Keratinocyte (primary cell): Measurements from ENCODE around the gene RNF166. TPM values are rescaled to one million over a fixed set of nuclear protein-coding genes. Genes with fewer than 3 reads are reported as not detected.

Experiments used
- DNase-seq: peaks from one replicate; pipeline ENCODE4 v3.0.0-alpha.2; 2011; ENCODE audit warnings: low read depth, missing footprints, low spot score
- FAIRE-seq: peaks from 2 replicates; lab custom pipeline; 2011; peaks lifted over from hg19 to GRCh38; lab: Jason Lieb, UNC
- H2AFZ ChIP-seq: 2 replicates; pipeline ENCODE4 v1.6.0; 2012; ENCODE audit warnings: low read length, control low read depth, inconsistent platforms; ENCODE audit not compliant: control insufficient read depth
- H3K27ac ChIP-seq: 2 replicates; pipeline ENCODE4 v1.5.1; 2011; ENCODE audit warnings: low read length; ENCODE audit not compliant: control insufficient read depth, insufficient read depth
- H3K27me3 ChIP-seq: 3 replicates; pipeline ENCODE4 v1.6.0; 2011; ENCODE audit warnings: low read length; ENCODE audit not compliant: control insufficient read depth, insufficient read depth; ENCODE audit errors: extremely low read depth
- H3K36me3 ChIP-seq, 2 experiments: 2 replicates in 1 of 2; 3 replicates in 1 of 2; pipeline ENCODE4 v1.5.1; 2011; ENCODE audit warnings: low read length in 2 of 2, mild to moderate bottlenecking in 1 of 2; ENCODE audit not compliant: control insufficient read depth in 2 of 2, insufficient read depth in 2 of 2; ENCODE audit errors: extremely low read depth in 1 of 2
- H3K4me1 ChIP-seq: 3 replicates; pipeline ENCODE4 v1.5.1; 2011; ENCODE audit warnings: low read length; ENCODE audit not compliant: control insufficient read depth, insufficient read depth; ENCODE audit errors: extremely low read depth
- H3K4me2 ChIP-seq: 3 replicates; pipeline ENCODE4 v1.6.0; 2011; ENCODE audit warnings: low read depth, low read length; ENCODE audit not compliant: control insufficient read depth, insufficient read depth; ENCODE audit errors: extremely low read depth
- H3K4me3 ChIP-seq, 3 experiments: fragments of 200-600 bp in 1 of 3; sonication (generic) in 1 of 3; 2 replicates in 2 of 3; 3 replicates in 1 of 3; pipeline ENCODE4 v1.5.1; 2011 to 2016; ENCODE audit warnings: low read length in 3 of 3, mild to moderate bottlenecking in 3 of 3, control low read depth in 2 of 3, inconsistent platforms in 1 of 3, low read depth in 1 of 3, mixed read lengths in 1 of 3, mixed run types in 1 of 3, moderate library complexity in 1 of 3; ENCODE audit not compliant: control insufficient read depth in 2 of 3, insufficient read depth in 2 of 3; ENCODE audit errors: extremely low read depth in 1 of 3
- H3K79me2 ChIP-seq: 2 replicates; pipeline ENCODE4 v1.6.0; 2012; ENCODE audit warnings: low read length; ENCODE audit not compliant: control insufficient read depth, insufficient read depth
- H3K9ac ChIP-seq: 3 replicates; pipeline ENCODE4 v1.6.0; 2011; ENCODE audit warnings: low read length; ENCODE audit not compliant: control insufficient read depth, insufficient read depth; ENCODE audit errors: extremely low read depth
- H3K9me1 ChIP-seq: 3 replicates; pipeline ENCODE4 v1.6.0; 2011; ENCODE audit warnings: low read length; ENCODE audit not compliant: control insufficient read depth, insufficient read depth; ENCODE audit errors: extremely low read depth
- H3K9me3 ChIP-seq: 2 replicates; pipeline ENCODE4 v1.5.1; 2012; ENCODE audit warnings: low read depth, low read length; ENCODE audit not compliant: control insufficient read depth
- H4K20me1 ChIP-seq: 3 replicates; pipeline ENCODE4 v1.6.0; 2011; ENCODE audit warnings: low read length; ENCODE audit not compliant: control insufficient read depth, insufficient read depth; ENCODE audit errors: extremely low read depth
- CTCF ChIP-seq, 3 experiments: IDR thresholded peaks in 1 of 3; conservative IDR thresholded peaks in 1 of 3; optimal IDR thresholded peaks in 1 of 3; 2 replicates in 2 of 3; 3 replicates in 1 of 3; pipeline versions ENCODE3 to v1.5.1; 2011; ENCODE audit warnings: low read length in 3 of 3, mild to moderate bottlenecking in 3 of 3, moderate library complexity in 2 of 3, control low read depth in 1 of 3, inconsistent platforms in 1 of 3; ENCODE audit not compliant: insufficient read depth in 2 of 3; ENCODE audit errors: extremely low read depth in 1 of 3
- EZH2 ChIP-seq: IDR thresholded peaks from one replicate; pipeline ENCODE4 v1.6.1; 2012; ENCODE audit warnings: inconsistent platforms, mild to moderate bottlenecking, low read length, moderate library complexity
- dilution Hi-C: fragments of 300-500 bp; cut with MboI; formaldehyde crosslinking; loops from one replicate; pipeline ENCODE4 v1.7.0; 2020; ENCODE audit warnings: low sequenced_read_pairs; ENCODE audit not compliant: extremely low pct_ligation_motif_present
- polyA plus RNA-seq, 5 experiments: library from polyadenylated mRNA; depleted of rRNA in 3 of 5; stranded (reverse) in 3 of 5; stranded (forward) in 1 of 5; unstranded in 1 of 5; fragments of >200 nt; gene quantifications; 1 replicate in 1 of 5; 2 replicates in 3 of 5; 3 replicates in 1 of 5; pipeline versions ENCODE4 v1.2.1 to v1.2.3, GENCODE V29; 2011 to 2012; ENCODE audit warnings: missing spikeins in 2 of 5, low read depth in 1 of 5, low replicate concordance in 1 of 5

The RNF166 gene
- polyA plus RNA-seq, 1 donor (not counting 4 experiments of a cell fraction or from before 2014, with no cell fraction given): 3.4 TPM

DNA sequence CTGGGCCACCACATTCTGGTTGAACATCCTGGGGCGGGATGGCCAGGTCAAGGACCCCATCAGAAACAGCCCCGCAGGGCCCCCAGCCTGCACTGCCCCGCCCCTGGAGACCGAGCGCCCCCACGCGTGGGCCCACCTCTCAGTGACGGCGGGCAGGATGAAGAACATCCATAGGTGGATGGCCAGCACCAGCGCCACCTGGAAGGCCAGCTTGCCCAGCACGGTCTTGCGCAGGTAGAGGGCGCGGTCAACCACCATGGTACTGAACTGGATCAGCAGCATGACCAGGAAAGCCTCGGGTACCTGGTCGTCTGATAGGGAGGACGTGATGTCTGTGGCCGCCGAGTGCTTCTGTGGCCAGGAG, 13.7 kb upstream of the RNF166 start:
- Histone ChIP-seq H3K27ac (no peak overlapping the region), H3K9ac (no peak overlapping the region), H3K9me1 (no peaks in the 10 kb centered on the region), H3K27me3 (no peaks in the 10 kb centered on the region), H3K36me3 (peaks cover 64 to 66% of the 10 kb centered on the region in 2 experiments), H3K79me2 (no peaks in the 10 kb centered on the region), H2AFZ (no peak overlapping the region), H3K4me1 (no peaks in the 10 kb centered on the region), H3K4me2 (no peak overlapping the region), H3K9me3 (no peaks in the 10 kb centered on the region), H3K4me3 (no peak overlapping the region), H4K20me1 (peaks cover 3% of the 10 kb centered on the region)
- TF ChIP-seq CTCF (optimal IDR thresholded peaks at IDR 0.05 in 1 of 3, IDR thresholded peaks at IDR 0.05 in 1 of 3, conservative IDR thresholded peaks at IDR 0.05 in 1 of 3; ENCODE audit: extremely low read depth in 1 of 3, insufficient read depth in 2 of 3, low read length in 3 of 3) (no peak), EZH2 (no peak)
- DNase-seq: no peak
- no peak for FAIRE-seq
- dilution Hi-C loops: no loop called here

- no peak for FAIRE-seq
- no peak for TF ChIP-seq CTCF (optimal IDR thresholded peaks at IDR 0.05 in 1 of 3, IDR thresholded peaks at IDR 0.05 in 1 of 3, conservative IDR thresholded peaks at IDR 0.05 in 1 of 3; ENCODE audit: extremely low read depth in 1 of 3, insufficient read depth in 2 of 3, low read length in 3 of 3)
- no peak for TF ChIP-seq EZH2
- Histone ChIP-seq H3K79me2 (no peaks in the 10 kb centered on the region), H3K9me3 (no peaks in the 10 kb centered on the region), H3K4me3 (no peak overlapping the region), H3K27me3 (no peaks in the 10 kb centered on the region), H2AFZ (no peak overlapping the region), H3K36me3 (peaks cover 61 to 69% of the 10 kb centered on the region in 2 experiments), H3K4me1 (no peaks in the 10 kb centered on the region), H3K27ac (no peak overlapping the region), H4K20me1 (peaks cover 3% of the 10 kb centered on the region), H3K9ac (no peak overlapping the region), H3K4me2 (no peak overlapping the region), H3K9me1 (no peaks in the 10 kb centered on the region)
- dilution Hi-C loops: no loop called here
- no peak for DNase-seq
These were observed 13.2 kb upstream of the RNF166 start for GRCh38 chr16:88719267-88719932.
